ENCODE data around the gene RAD51B.

- TF ChIP-seq CTCF (IDR thresholded peaks at IDR 0.05) (no peak), POLR2A (IDR thresholded peaks at IDR 0.05) (no peak)
Measured at GRCh38 chr14:68722186-68722585, 902.6 kb downstream of the RAD51B start.

Measured in thyroid gland (tissue), 4 donors.